WTC11 (cell line): ENCODE data around the gene ZCCHC8. TPM values are rescaled to one million over a fixed set of nuclear protein-coding genes. Genes with fewer than 3 reads are reported as not detected.

Experiments used
- ATAC-seq: fragments of 200-7000 bp; cut with Tn5 transposase; 2 replicates; pipeline ENCODE4 v1.10.0; 2021; ENCODE audit warnings: mild to moderate bottlenecking, moderate library complexity
- CTCF ChIA-PET: fragments of 300-600 bp; sonication (Branson Sonifier 250); formaldehyde crosslinking; loops from one replicate; lab custom pipeline; 2021; ENCODE audit warnings: antibody characterized with exemption; lab: Charles Lee
- POLR2A ChIA-PET: fragments of 350-600 bp; sonication (Branson Sonifier 250); formaldehyde crosslinking; loops from one replicate; lab custom pipeline; 2021; ENCODE audit warnings: antibody characterized with exemption; lab: Charles Lee
- DNase-seq: peaks from one replicate; pipeline ENCODE4 v3.0.0; 2021; ENCODE audit warnings: low spot score
- H3K27ac Mint-ChIP-seq: 2 replicates; pipeline ENCODE4 v1.8.0; 2021; ENCODE audit warnings: mixed read lengths
- H3K27me3 Mint-ChIP-seq: 2 replicates; pipeline ENCODE4 v1.8.0; 2021; ENCODE audit warnings: low read depth, mild to moderate bottlenecking, moderate library complexity, mixed read lengths
- H3K36me3 Mint-ChIP-seq: 2 replicates; pipeline ENCODE4 v1.8.0; 2021; ENCODE audit warnings: mixed read lengths
- H3K4me1 Mint-ChIP-seq: 2 replicates; pipeline ENCODE4 v1.8.0; 2022; ENCODE audit warnings: mixed read lengths
- H3K4me3 Mint-ChIP-seq: 2 replicates; pipeline ENCODE4 v1.8.0; 2021; ENCODE audit warnings: mild to moderate bottlenecking, moderate library complexity, mixed read lengths
- H3K9me3 Mint-ChIP-seq: 2 replicates; pipeline ENCODE4 v1.8.0; 2021; ENCODE audit warnings: mixed read lengths
- ARID4B ChIP-seq: sonication (generic); formaldehyde crosslinking; IDR thresholded peaks from 2 replicates; pipeline ENCODE4 v1.8.0; 2023; ENCODE audit warnings: missing genetic modification reagents, mild to moderate bottlenecking, borderline replicate concordance
- ATF2 ChIP-seq: sonication (generic); formaldehyde crosslinking; IDR thresholded peaks from 2 replicates; pipeline ENCODE4 v1.8.1; 2022; ENCODE audit warnings: low read depth, missing genetic modification reagents, borderline replicate concordance
- ATF3 ChIP-seq: sonication (generic); formaldehyde crosslinking; conservative IDR thresholded peaks from 2 replicates; pipeline ENCODE4 v1.8.1; 2022; ENCODE audit warnings: mild to moderate bottlenecking, missing genetic modification reagents
- E2F1 ChIP-seq: sonication (generic); formaldehyde crosslinking; IDR thresholded peaks from 2 replicates; pipeline ENCODE4 v1.8.0; 2022; ENCODE audit warnings: mild to moderate bottlenecking, missing genetic modification reagents
- ELF4 ChIP-seq: sonication (generic); formaldehyde crosslinking; IDR thresholded peaks from 2 replicates; pipeline ENCODE4 v1.8.1; 2022; ENCODE audit warnings: low read depth, mild to moderate bottlenecking, moderate library complexity, missing genetic modification reagents
- FOXP1 ChIP-seq: sonication (generic); formaldehyde crosslinking; IDR thresholded peaks from 2 replicates; pipeline ENCODE4 v1.8.0; 2022; ENCODE audit warnings: missing genetic modification reagents, mild to moderate bottlenecking, moderate library complexity, borderline replicate concordance
- GABPB1 ChIP-seq: sonication (generic); formaldehyde crosslinking; IDR thresholded peaks from 2 replicates; pipeline ENCODE4 v1.8.1; 2023; ENCODE audit warnings: mild to moderate bottlenecking, missing genetic modification reagents
- IRF1 ChIP-seq: sonication (generic); formaldehyde crosslinking; IDR thresholded peaks from 2 replicates; pipeline ENCODE4 v1.8.0; 2023; ENCODE audit warnings: missing genetic modification reagents
- JUN ChIP-seq: sonication (generic); formaldehyde crosslinking; IDR thresholded peaks from 2 replicates; pipeline ENCODE4 v1.8.0; 2023; ENCODE audit warnings: mild to moderate bottlenecking, missing genetic modification reagents
- MYBL2 ChIP-seq: sonication (generic); formaldehyde crosslinking; IDR thresholded peaks from 2 replicates; pipeline ENCODE4 v1.8.1; 2023; ENCODE audit warnings: mild to moderate bottlenecking, moderate library complexity, missing genetic modification reagents
- NFYB ChIP-seq: sonication (generic); formaldehyde crosslinking; conservative IDR thresholded peaks from 2 replicates; pipeline ENCODE4 v1.8.0; 2022; ENCODE audit warnings: low read depth, missing genetic modification reagents
- NR1H2 ChIP-seq: sonication (generic); formaldehyde crosslinking; IDR thresholded peaks from 2 replicates; pipeline ENCODE4 v1.9.0; 2021; ENCODE audit warnings: mild to moderate bottlenecking, moderate library complexity, missing genetic modification reagents
- PRRX2 ChIP-seq: fragments of 250-450 bp; sonication (Bioruptor Pico); IDR thresholded peaks from 2 replicates; pipeline ENCODE4 v1.8.0; 2021; ENCODE audit warnings: mild to moderate bottlenecking
- SMAD3 ChIP-seq: sonication (generic); formaldehyde crosslinking; IDR thresholded peaks from 2 replicates; pipeline ENCODE4 v1.8.0; 2022; ENCODE audit warnings: missing genetic modification reagents, mild to moderate bottlenecking, borderline replicate concordance
- SP1 ChIP-seq: sonication (generic); formaldehyde crosslinking; conservative IDR thresholded peaks from 2 replicates; pipeline ENCODE4 v1.8.1; 2022; ENCODE audit warnings: missing genetic modification reagents
- TEAD1 ChIP-seq: sonication (generic); formaldehyde crosslinking; IDR thresholded peaks from 2 replicates; pipeline ENCODE4 v1.8.0; 2022; ENCODE audit warnings: mild to moderate bottlenecking, missing genetic modification reagents
- USF1 ChIP-seq: sonication (generic); formaldehyde crosslinking; IDR thresholded peaks from 2 replicates; pipeline ENCODE4 v1.8.0; 2022; ENCODE audit warnings: mild to moderate bottlenecking, missing genetic modification reagents
- ZNF263 ChIP-seq: sonication (generic); formaldehyde crosslinking; IDR thresholded peaks from 2 replicates; pipeline ENCODE4 v1.8.1; 2022; ENCODE audit warnings: low read depth, mild to moderate bottlenecking, moderate library complexity, missing genetic modification reagents
- ZNF416 ChIP-seq: fragments of 250-450 bp; sonication (Bioruptor Pico); IDR thresholded peaks from 2 replicates; pipeline ENCODE4 v1.9.0; 2021; ENCODE audit warnings: mild to moderate bottlenecking, inconsistent platforms
- total RNA-seq: library from RNA; stranded (reverse); gene quantifications from 3 replicates; pipeline ENCODE4 v1.2.3, GENCODE V29; 2021
- TF ChIP-seq, protein P1 (sequence below): fragments of 200-600 bp; IDR thresholded peaks from 2 replicates; pipeline ENCODE4 v1.8.0; 2022; ENCODE audit warnings: antibody characterized with exemption
- TF ChIP-seq, protein P2 (sequence below): sonication (generic); formaldehyde crosslinking; IDR thresholded peaks from 2 replicates; pipeline ENCODE4 v1.8.1; 2022; ENCODE audit warnings: low read depth, mild to moderate bottlenecking, moderate library complexity, missing genetic modification reagents, borderline replicate concordance
- TF ChIP-seq, protein P3 (sequence below): sonication (generic); formaldehyde crosslinking; IDR thresholded peaks from 2 replicates; pipeline ENCODE4 v1.8.0; 2022; ENCODE audit warnings: mild to moderate bottlenecking, missing genetic modification reagents
- TF ChIP-seq, protein P4 (sequence below): sonication (generic); formaldehyde crosslinking; IDR thresholded peaks from 2 replicates; pipeline ENCODE4 v1.8.1; 2023; ENCODE audit warnings: mild to moderate bottlenecking, missing genetic modification reagents

The ZCCHC8 gene
- total RNA-seq, 1 experiment from 2014 or later = 28.4 TPM

DNA sequence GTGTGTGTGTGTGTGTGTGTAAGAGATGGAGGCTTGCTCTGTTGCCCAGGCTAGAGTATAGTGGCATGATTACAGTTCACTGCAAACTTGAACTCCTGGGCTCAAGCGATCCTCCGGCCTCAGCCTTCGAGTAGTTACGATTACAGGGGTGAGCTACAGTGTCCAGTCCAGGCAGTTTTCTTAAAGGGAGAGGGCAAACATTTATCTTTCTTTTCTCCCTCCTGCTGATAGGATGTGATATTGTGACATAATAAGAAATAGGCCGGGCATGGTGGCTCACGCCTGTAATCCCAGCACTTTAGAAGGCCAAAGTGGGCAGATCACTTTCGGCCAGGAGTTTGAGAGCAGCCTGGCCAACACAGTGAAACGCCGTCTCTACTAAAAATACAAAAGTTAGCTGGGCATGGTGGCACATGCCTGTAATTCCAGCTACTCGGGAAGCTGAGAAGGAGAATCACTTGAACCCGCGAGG lies 46.4 kb downstream of the ZCCHC8 start (continued):
- TF ChIP-seq ARID4B (CRISPR knock-in tag) (no peak), PRRX2 (CRISPR knock-in tag) (no peak), ATF2 (CRISPR knock-in tag) (no peak), JUN (no peak), ZNF263 (no peak), NFYB (CRISPR knock-in tag) (no peak), ATF3 (no peak)
- TF ChIP-seq, protein P1, sequence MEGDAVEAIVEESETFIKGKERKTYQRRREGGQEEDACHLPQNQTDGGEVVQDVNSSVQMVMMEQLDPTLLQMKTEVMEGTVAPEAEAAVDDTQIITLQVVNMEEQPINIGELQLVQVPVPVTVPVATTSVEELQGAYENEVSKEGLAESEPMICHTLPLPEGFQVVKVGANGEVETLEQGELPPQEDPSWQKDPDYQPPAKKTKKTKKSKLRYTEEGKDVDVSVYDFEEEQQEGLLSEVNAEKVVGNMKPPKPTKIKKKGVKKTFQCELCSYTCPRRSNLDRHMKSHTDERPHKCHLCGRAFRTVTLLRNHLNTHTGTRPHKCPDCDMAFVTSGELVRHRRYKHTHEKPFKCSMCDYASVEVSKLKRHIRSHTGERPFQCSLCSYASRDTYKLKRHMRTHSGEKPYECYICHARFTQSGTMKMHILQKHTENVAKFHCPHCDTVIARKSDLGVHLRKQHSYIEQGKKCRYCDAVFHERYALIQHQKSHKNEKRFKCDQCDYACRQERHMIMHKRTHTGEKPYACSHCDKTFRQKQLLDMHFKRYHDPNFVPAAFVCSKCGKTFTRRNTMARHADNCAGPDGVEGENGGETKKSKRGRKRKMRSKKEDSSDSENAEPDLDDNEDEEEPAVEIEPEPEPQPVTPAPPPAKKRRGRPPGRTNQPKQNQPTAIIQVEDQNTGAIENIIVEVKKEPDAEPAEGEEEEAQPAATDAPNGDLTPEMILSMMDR = no peak
- TF ChIP-seq, protein P2, sequence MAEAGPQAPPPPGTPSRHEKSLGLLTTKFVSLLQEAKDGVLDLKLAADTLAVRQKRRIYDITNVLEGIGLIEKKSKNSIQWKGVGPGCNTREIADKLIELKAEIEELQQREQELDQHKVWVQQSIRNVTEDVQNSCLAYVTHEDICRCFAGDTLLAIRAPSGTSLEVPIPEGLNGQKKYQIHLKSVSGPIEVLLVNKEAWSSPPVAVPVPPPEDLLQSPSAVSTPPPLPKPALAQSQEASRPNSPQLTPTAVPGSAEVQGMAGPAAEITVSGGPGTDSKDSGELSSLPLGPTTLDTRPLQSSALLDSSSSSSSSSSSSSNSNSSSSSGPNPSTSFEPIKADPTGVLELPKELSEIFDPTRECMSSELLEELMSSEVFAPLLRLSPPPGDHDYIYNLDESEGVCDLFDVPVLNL = no peak

GRCh38 chr12:122452701-122453285 lies 47.9 kb downstream of the ZCCHC8 start:
- Mint-ChIP-seq H3K27ac (no peak overlapping the region), H3K36me3 (no peaks in the 10 kb centered on the region), H3K4me1 (no peaks in the 10 kb centered on the region), H3K9me3 (no peaks in the 10 kb centered on the region), H3K4me3 (no peak overlapping the region), H3K27me3 (no peaks in the 10 kb centered on the region)
- CTCF ChIA-PET = interaction anchor here (1.1 kb wide), 2 partner anchors 19 to 53 kb away, joined by 3 to 4 read pairs; no protein-coding TSS in a partner anchor
- POLR2A ChIA-PET = no interaction called here
- no peak for DNase-seq
- ATAC-seq = no peak
- no peak for TF ChIP-seq PRRX2 (CRISPR knock-in tag)
- no peak for TF ChIP-seq SMAD3
- TF ChIP-seq ELF4 (CRISPR knock-in tag) = no peak
- TF ChIP-seq JUN = no peak
- TF ChIP-seq NR1H2 = no peak
- no peak for TF ChIP-seq MYBL2 (CRISPR knock-in tag)
- TF ChIP-seq SP1 (CRISPR knock-in tag) = no peak
- TF ChIP-seq USF1 = no peak
- TF ChIP-seq ZNF416 (CRISPR knock-in tag) = no peak
- TF ChIP-seq E2F1 (CRISPR knock-in tag) = no peak
- no peak for TF ChIP-seq IRF1 (CRISPR knock-in tag)
- TF ChIP-seq GABPB1 (CRISPR knock-in tag) = no peak
- TF ChIP-seq, protein P3, sequence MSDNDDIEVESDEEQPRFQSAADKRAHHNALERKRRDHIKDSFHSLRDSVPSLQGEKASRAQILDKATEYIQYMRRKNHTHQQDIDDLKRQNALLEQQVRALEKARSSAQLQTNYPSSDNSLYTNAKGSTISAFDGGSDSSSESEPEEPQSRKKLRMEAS = no peak
- TF ChIP-seq, protein P4, sequence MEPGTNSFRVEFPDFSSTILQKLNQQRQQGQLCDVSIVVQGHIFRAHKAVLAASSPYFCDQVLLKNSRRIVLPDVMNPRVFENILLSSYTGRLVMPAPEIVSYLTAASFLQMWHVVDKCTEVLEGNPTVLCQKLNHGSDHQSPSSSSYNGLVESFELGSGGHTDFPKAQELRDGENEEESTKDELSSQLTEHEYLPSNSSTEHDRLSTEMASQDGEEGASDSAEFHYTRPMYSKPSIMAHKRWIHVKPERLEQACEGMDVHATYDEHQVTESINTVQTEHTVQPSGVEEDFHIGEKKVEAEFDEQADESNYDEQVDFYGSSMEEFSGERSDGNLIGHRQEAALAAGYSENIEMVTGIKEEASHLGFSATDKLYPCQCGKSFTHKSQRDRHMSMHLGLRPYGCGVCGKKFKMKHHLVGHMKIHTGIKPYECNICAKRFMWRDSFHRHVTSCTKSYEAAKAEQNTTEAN (CRISPR knock-in tag) = no peak
- TF ChIP-seq FOXP1 (CRISPR knock-in tag) = no peak
- no peak for TF ChIP-seq TEAD1
- TF ChIP-seq, all 79 proteins: peak for 0
